Measurements from ENCODE around the gene NYNRIN.
A peak's percentile ranks its signal among the peaks of the same experiment; 100 is the strongest.

Gene NYNRIN

DNA sequence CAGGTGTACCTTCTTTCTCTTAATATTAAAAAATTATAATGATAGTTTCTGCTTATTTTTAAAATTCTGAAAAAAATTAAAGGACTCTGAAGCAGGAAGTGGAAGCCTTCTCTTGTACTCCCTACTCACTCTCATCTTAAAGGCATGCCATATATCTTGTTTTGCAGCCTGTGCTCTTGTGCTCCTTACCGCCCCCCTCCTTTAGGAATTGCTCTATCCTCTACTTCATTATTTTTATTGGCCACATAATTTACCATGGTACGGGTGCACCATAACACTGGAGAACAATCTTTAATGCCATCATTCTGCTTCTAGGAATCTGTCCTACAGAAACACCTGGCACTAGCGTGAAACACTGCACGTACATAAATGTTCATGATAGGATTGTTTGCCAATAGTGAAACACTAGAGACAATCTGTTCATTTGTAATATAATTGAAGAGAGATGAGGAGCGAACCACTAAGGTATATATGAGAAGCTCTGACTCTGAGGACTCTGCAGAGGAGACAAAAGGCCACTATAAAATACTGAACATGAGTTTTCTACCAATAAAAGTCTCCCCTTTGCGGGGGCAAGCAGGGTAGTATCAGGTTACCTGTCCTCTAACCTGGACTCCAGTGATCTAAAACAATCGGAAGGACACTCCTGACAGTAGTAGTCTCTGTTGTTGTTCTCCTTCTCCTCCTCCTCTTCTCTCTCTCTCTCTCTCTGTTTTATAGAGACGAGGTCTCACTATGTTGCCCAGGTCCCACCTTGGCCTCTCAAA is 6.3 kb upstream of the NYNRIN start:
- DNase-seq: no peak

GRCh38 chr14:24394275-24394674 is 4.5 kb upstream of the NYNRIN start:
- DNase-seq: peak in 1 of 5 experiments; percentile 21

DNA sequence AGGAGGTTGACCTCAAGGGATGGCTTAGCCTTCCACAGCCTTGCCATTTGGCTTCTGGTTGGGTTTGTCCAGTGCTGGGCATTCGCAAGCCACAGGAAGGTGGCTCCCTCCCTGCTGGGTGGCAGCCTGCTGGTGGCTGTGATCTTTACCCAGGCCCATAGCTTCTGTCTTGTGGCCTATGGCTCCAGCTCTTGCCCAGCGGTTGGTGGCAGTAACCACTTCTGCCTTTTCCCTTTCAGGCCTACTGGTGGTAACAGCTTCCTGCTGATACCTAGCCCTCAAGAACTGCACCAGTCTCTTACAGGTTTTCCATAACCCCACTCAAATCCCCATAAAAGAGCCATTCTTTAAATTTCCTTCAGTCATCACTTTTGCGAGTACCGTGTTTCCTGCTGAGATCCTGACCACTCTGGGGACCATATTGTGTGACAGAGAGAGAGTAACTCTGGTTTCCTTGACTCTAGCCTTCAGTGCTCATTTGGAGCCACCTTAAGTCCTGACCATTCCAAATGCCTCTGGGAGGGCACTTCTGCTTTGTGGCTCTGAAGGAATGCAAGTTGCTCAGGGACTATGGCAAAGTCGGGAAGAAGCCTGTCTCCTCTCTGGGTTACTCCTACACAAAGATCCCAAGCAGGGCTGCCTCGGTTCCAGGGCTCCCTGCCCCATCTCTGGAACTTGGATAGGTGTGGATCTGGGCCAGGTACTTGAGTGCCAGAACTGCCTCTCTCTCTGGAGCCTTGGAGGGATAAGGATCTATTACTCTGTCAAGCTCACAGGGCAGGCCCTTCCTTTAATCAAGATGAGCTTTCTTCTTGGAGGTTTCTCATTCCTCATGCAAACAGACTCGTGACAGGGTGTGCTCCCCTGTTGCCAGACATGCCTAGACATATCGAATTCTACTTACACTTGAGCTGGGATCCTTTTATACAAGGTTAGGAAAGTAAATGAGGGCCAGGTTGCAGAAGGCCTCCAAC is 2.9 kb upstream of the NYNRIN start:
- DNase-seq: no peak

- DNase-seq: no peak
Measured at GRCh38 chr14:24397639-24398292, 1.0 kb upstream of the NYNRIN start.

- DNase-seq: no peak
Measured at GRCh38 chr14:24398293-24398652, 530 bp upstream of the NYNRIN start.

DNA sequence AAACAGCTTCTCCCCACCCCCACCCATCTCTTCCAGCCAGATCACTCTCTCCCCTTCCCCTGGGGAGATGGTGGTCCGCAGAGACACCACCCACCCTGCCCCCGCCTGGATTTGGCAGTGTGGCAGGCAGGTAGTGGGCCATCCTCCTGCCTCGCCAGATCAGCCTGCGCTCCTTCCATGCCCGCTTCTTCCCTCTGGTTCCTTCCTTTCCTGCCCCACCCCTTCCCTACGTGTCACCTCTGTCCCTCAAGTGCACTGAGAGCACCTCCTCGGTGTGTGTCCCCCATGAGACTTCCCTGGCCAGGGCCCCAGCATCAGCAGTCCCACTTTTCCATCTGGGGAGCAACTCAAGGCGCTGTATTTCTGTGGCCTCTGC is 632 bp downstream of the NYNRIN start:
- DNase-seq: no peak

DNA sequence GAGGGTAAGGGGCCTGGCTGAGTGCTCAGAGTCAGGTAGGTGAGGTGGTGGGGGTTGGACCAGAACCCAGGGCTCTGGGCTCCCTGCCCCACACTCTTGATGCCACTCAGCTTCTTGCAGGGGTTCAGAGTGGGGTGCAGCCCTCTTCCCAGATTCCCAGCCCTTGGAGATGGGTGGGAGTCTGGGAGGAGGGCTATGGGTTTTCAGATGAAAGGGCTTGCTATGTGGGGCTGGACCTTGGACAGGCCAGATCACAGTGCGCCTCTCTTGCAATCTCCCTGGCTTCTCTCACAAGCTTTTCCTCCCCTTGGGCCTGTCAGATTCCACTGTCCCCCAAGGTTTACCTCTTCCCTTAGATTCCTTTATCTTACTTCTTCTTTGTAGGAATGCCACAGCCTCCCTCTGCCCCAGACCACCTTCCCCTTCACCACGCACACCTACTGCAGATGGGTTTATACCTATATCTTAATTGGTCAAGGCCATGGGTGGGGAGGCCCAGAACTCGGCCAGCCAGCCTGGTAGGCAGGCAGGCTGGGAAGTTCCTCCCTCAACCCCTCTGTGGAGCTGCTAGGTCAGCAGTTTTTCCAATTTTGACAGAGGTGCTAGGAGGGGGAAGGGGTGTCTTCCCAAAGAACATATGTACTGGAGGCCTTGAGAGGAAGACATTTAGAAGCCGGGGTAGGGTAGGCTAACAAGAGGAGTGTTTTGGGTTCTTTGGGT is 1.4 kb downstream of the NYNRIN start:
- no peak for DNase-seq

GRCh38 chr14:24401810-24402702 is 3.3 kb downstream of the NYNRIN start:
- DNase-seq: no peak

GRCh38 chr14:24403294-24403998 is 4.6 kb downstream of the NYNRIN start:
- DNase-seq: no peak

DNA sequence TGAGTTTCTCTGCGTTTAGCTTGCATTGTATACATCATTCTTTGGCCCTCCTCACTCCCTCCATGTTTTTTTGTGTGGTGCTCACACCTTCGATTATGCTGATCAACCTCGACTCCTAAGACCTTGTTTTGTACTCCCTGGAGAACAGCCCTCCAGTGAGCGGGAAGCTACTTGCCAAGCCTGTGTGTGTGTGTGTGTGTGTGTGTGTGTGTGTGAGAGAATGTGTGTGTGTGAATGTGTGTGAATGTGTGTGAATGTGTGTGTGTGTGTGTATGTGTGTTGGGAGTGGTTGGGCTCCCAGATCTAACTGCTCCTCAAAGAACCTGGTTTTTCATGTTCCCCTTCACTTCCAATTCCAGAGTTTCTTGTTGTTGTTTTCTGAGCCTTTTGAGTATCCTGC is 6.0 kb downstream of the NYNRIN start:
- no peak for DNase-seq

DNA sequence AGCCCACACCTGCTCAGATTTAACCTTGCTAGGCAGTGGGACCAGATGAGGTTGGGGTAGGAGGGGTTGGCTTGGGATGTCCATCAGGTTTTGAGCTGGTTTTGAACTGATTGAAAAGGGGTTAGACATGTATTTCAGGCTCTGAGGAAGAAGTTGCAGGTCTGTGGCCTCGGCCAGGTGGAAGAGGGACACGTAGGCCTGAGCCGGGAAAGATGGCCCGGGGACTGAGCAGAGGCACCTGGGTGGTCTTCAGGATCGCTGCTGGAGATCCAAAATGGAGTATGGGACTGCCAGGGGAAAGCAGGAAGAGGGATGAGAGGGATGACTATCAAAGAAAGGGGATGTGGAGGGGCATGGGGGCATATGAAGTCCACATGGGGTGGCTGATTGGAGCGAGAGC is 7.6 kb downstream of the NYNRIN start:
- DNase-seq: no peak

DNA sequence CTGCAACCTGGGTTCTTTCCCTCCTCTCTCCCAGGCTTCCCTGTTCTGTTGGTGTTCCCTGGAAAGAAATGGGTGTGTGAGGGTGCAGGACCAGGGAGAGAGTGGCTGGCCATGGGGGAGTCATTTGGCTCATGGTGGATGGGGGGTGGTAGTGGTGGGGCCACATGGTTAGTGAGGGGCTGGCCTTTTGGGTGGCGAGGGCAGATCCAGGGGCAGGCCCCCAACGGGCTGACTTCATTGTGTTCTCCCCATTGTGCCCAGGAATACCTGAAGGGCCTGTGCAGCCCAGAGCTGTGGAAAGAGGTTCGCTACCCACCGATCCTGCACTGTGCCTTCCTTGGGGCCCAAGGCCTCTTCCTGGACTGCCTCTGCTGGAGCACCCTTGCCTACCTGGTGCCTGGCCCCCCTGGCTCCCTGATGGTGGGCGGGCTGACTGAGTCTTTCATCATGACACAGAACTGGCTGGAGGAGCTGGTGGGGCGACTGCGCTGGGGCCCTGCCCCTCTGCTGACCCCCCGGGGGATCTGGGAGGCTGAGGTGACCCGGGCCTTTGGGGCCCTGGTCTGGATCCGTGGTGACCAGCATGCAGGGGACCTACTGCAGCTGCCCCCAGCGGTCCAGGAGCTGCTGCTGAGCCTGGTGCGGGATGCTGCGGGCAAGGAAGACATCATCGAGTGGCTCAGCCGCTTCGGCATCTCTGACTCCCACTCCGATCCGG is 9.0 kb downstream of the NYNRIN start:
- DNase-seq: no peak

DNA sequence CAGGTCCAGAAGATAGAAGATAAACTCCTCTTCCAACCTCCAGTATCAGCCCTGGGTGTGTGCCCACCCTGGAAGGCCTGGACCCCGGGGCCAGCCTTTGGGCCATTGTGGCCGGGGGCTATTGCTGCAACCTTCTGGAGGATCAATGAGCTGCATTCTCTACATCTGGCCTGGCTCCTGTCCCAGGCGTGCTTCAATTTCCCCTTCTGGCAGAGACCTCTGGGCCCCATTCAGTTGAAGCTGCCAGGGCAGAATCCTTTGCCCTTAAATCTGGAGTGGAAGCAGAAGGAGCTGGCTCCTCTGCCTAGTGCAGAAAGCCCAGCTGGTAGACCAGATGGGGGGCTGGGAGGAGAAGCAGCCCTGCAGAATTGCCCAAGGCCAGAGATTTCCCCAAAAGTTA is 10.0 kb downstream of the NYNRIN start:
- DNase-seq: no peak

GRCh38 chr14:24409192-24409591 is 10.4 kb downstream of the NYNRIN start:
- DNase-seq: no peak

GRCh38 chr14:24409956-24410355 is 11.2 kb downstream of the NYNRIN start:
- DNase-seq: no peak

GRCh38 chr14:24411443-24412389 is 12.9 kb downstream of the NYNRIN start:
- DNase-seq: peak in 1 of 5 experiments; percentile 46

GRCh38 chr14:24414077-24414476 is 15.3 kb downstream of the NYNRIN start:
- no peak for DNase-seq

DNA sequence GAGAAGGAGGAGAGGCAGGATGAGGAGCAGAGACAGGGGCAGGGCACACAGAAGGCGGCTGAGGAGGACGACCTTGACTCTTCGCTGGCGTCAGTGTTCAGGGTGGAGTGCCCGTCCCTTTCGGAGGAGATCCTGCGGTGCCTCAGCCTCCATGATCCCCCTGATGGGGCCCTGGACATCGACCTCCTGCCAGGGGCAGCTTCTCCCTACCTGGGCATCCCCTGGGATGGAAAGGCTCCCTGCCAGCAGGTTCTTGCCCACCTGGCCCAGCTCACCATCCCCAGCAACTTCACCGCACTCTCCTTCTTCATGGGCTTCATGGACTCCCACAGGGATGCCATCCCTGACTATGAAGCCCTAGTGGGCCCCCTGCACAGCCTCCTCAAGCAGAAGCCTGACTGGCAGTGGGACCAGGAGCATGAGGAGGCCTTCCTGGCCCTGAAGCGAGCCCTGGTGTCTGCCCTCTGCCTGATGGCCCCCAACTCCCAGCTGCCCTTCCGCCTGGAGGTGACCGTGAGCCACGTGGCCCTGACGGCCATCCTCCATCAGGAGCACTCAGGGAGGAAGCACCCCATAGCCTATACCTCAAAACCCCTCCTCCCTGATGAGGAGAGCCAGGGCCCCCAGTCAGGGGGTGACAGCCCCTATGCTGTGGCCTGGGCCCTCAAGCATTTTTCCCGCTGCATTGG is 16.1 kb downstream of the NYNRIN start:
- no peak for DNase-seq

All from T-helper 2 cell (primary cell).